Suppressor macrophage treated with lipopolysaccharide for 1 hour (primary cell): ENCODE measurements around the gene LRRTM4.
"Not testable (repeated sequence)": the region's sequence is repeated elsewhere in the genome, so short reads cannot be mapped to it uniquely, and the experiment has no call there.

Source experiments
- DNase-seq, 3 donors: peaks; one replicate each; pipeline ENCODE4 v3.0.0-alpha.2; 2020 to 2022

Gene LRRTM4

DNA sequence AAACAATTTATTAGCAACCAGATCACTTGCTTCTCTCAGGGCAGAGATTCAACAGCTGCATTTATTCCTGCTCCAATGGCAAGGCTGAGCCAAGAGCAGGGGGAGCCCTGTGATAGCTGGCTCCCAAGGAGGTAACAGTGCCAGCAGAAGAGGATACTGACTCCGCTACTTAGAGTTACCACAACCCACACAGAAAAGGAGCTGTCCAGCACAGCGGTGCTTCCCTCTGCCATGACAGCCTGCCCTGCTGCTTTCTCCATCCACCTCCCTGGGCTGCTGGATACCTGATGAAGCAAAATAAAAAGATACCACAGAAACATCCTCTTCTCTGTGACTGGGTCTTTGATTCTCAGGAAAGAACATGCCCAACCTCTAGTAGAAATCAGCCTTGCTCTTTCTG is 467.2 kb downstream of the LRRTM4 start:
- no peak for DNase-seq

DNA sequence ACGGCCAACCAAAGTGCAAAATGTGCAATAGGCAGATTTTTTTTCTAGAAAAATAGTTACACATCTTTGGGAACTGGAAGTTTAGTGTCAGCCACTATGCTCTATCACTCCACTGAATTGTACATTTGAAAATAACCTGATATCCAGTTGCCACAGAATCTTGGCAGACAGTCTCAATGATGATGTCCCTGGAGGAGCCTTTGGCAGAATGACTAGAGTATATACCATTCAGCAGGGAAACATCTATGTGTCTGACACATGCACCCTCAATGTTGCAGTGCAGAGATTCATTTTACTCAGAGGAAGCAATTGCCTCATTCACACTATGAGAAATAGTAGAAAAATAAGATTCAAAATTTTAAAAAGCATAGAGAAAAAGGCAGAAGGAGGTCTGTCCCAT is 475.8 kb downstream of the LRRTM4 start:
- DNase-seq: no peak

DNA sequence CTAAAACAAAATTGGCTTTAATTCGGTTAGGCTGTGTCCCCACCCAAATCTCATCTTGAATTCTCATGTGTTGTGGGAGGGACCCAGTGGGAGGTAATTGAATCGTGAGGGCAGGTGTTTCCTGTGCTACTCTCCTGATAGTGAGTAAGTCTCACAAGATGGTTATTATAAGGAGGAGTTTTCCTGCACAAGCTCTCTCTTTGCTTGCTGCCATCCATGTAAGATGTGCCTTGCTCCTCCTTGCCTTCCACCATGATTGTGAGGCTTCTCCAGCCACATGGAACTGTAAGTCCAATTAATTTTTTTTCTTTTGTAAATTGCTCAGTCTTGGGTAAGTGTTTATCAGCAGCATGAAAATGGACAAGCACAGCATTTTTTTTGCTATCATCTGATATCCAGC is 476.7 kb downstream of the LRRTM4 start:
- DNase-seq: not testable (repeated sequence)

- no peak for DNase-seq
Measured at GRCh38 chr2:77034445-77034844, 487.7 kb downstream of the LRRTM4 start.

DNA sequence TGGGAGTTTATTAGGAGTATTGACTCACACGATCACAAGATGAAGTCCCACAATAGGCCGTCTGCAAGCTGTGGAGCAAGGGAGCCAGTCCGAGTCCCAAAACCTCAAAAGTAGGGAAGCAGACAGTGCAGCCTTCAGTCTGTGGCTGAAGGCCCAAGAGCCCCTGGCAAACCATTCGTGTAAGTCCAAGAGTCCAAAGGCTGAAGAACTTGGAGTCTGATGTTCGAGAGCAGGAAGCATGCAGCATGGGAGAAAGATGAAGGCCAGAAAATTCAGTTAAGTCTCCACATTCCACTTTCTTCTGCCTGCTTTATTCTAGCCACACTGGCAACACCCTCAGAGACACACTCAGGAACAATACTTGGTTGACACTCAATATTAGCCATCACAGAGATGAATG is 492.9 kb downstream of the LRRTM4 start:
- not testable (repeated sequence) for DNase-seq

- no peak for DNase-seq
Measured at GRCh38 chr2:77028032-77028600, 494.1 kb downstream of the LRRTM4 start.

- no peak for DNase-seq
Measured at GRCh38 chr2:77025714-77026113, 496.5 kb downstream of the LRRTM4 start.

DNA sequence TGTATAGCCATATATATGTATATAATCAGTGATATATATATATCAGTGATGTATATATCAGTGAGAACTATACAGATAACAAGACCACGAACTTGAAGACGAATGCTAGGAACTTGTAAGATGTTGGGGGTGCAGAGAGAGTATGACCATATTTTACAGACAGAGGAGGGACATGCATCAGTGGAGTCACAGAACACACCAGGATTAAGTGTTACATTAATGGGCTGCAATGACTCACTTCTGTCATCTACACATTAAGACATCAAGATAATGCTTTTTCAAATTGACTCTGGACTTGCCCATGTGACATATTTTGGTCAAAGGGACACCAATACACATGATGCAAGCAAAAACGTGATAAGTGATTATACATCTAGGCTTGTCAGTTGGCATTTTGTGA is 501.0 kb downstream of the LRRTM4 start:
- no peak for DNase-seq

DNA sequence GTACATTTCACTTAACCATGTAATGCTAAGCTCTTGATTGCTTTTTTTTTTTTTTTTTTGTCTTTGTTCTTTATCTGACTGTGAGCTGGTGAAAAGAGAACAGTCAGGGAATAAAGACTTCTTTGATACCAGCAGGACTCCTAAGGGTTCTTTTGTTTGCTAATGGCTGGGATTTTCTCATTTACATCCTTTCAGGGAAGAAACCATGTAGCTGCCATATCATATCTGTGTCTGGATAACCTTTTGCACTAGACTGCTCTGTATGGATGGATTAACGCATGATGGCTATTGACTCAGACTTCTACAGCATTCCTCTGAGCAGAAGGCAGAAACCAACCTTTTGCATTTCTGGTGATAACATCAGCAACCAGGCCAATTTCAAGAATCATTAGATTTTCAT is 504.0 kb downstream of the LRRTM4 start:
- DNase-seq: no peak

- DNase-seq: no peak
Measured at GRCh38 chr2:77017355-77017745, 504.8 kb downstream of the LRRTM4 start.

GRCh38 chr2:77016443-77017354 is 505.5 kb downstream of the LRRTM4 start:
- no peak for DNase-seq

DNA sequence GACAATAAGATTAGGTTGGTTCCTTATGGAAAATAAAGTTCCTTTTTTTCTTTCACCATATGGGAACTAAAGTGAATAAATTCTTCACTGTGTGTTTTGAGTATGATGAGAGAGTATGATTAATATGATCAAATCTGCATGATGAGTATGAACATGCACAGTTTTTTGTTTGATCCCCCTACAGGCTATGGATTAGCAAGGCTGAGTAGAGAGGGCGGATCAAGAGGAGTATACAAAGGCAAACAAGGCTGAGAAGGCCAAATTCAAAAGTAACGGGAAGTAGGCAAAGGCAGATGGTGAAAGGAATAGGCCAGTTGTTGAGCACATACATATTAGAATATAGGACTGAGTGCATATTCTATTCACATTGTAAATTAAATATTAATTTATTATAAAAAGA is 508.2 kb downstream of the LRRTM4 start:
- no peak for DNase-seq

DNA sequence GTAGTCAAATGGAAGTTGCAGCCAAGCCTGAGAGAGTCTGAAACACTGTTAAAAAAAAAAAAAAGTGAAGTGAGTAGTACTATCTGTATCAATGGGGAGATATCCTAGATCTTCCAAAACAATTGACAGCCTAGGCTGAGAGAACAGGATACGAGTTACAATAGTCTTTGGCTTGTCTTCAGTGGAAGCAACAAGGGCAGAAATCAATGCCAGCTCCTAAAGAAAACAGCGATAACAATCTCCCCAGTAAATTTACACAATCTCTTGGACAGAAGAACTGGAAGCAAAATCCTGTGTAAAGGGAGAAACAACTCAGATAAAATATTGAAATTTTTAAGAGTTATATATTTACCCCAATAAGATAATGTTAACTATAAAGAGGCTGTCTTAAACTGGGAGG is 508.7 kb downstream of the LRRTM4 start:
- DNase-seq: no peak

DNA sequence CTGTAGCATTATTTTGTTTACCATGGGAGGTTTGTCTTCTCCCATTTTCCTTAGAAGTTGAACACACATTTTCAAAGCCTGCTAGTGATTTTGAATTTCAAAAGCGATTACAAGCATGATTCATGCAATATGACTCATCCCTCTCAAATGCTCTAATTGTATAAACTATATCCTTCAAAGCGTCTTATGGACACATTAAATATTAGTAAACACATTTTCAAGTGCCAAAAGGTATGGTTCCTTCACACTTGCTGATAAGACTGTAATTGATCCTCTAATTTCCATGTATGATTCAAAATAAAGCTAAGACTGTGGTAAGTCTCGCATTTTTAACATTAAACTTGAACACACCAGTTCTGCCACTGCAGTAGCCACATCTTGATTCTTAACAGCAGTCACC is 512.9 kb downstream of the LRRTM4 start:
- DNase-seq: no peak

- DNase-seq: no peak
Measured at GRCh38 chr2:77008853-77009252, 513.3 kb downstream of the LRRTM4 start.

- no peak for DNase-seq
Measured at GRCh38 chr2:77007686-77008085, 514.5 kb downstream of the LRRTM4 start.

DNA sequence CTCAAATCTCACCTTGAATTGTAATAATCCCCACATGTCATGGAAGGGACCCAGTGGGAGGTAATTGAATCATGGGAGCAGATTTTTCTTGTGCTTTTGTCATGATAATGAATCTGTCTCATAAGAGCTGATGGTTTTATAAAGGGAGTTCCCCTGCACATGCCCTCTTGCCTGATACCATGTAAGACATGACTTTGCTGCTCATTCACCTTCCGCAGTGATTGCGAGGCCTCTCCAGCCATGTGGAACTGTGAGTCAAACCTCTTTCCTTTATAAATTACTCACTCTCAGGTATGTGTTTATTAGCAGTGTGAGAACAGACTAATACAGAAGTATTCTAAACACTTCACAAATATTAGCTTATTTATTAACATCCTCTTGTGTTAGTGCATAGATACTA is 516.7 kb downstream of the LRRTM4 start:
- DNase-seq: no peak

- DNase-seq: no peak
Measured at GRCh38 chr2:77001895-77002294, 520.3 kb downstream of the LRRTM4 start.

- no peak for DNase-seq
Measured at GRCh38 chr2:76998704-76999103, 523.5 kb downstream of the LRRTM4 start.

DNA sequence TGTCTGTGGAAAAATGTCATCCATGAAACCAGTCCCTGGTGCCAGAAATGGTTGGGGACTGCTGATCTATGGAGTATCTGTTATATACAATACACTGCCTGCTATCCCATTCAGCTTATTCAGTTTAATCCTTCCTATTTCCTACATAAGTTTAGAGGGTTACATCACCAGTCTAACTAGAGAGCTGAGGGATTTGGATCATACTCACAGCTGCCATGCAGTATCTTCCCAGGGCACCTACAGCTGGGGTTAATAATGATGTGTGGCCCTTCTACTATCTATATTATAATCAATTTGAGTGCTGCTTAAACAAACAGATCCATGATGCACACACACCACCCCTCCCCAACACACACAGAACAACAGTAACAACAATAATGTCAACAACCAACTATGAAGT is 524.0 kb downstream of the LRRTM4 start:
- DNase-seq: no peak

- DNase-seq: no peak
Measured at GRCh38 chr2:76997296-76997695, 524.9 kb downstream of the LRRTM4 start.

GRCh38 chr2:76985387-76986136 is 536.6 kb downstream of the LRRTM4 start:
- no peak for DNase-seq

DNA sequence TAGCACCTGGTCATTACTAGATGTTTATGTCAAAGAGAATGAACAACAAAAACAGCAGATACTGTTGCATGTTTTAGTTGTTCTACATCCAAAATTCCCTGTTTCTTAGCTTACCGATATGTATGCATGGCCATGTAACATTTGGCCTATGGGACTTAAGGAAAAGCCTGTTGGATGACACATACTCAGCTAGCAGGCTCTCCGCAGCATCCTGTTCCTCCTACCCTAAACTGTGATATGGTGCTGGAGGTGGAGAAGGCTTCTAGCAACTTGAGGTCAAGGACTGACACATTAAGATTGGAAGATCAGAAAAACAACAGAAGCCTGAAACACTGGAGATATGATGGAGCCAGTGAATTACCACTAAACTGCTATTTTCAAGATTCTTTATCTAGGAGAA is 537.8 kb downstream of the LRRTM4 start:
- no peak for DNase-seq
